Liver (tissue), 9 donors: ENCODE results near the gene ENPP1. TPM values are rescaled to one million over a fixed set of nuclear protein-coding genes. Genes with fewer than 3 reads are reported as not detected.

Experiments used
- DNase-seq: peaks from one replicate; pipeline ENCODE4 v3.0.0-alpha.2; 2017; ENCODE audit warnings: low spot score
- H3K27ac ChIP-seq, 2 donors: one replicate each; pipeline ENCODE4 v1.7.0; 2013; ENCODE audit warnings: inconsistent platforms in 2 of 2, low read length in 2 of 2, control low read depth in 1 of 2, low read depth in 1 of 2, mild to moderate bottlenecking in 1 of 2
- H3K27me3 ChIP-seq, 4 donors: one replicate each; pipeline versions ENCODE4 v1.6.1 to v1.7.0; 2013; ENCODE audit warnings: low read length in 3 of 4, inconsistent platforms in 1 of 4, mild to moderate bottlenecking in 1 of 4, moderate library complexity in 1 of 4; ENCODE audit not compliant: control insufficient read depth in 4 of 4, insufficient read depth in 4 of 4
- H3K36me3 ChIP-seq, 4 donors: one replicate each; pipeline versions ENCODE4 v1.6.1 to v1.7.0; 2013; ENCODE audit warnings: low read length in 3 of 4, mild to moderate bottlenecking in 3 of 4, low read depth in 1 of 4, moderate library complexity in 1 of 4; ENCODE audit not compliant: control insufficient read depth in 4 of 4, insufficient read depth in 3 of 4
- H3K4me1 ChIP-seq, 4 donors: one replicate each; pipeline versions ENCODE4 v1.6.1 to v1.7.0; 2013; ENCODE audit warnings: low read length in 3 of 4, mild to moderate bottlenecking in 3 of 4, moderate library complexity in 1 of 4; ENCODE audit not compliant: control insufficient read depth in 4 of 4, insufficient read depth in 4 of 4
- H3K4me3 ChIP-seq, 3 donors: one replicate each; pipeline versions ENCODE4 v1.6.1 to v1.7.0; 2013; ENCODE audit warnings: low read length in 3 of 3, control low read depth in 1 of 3, low read depth in 1 of 3, mild to moderate bottlenecking in 1 of 3
- H3K9ac ChIP-seq, 2 donors: one replicate each; pipeline ENCODE4 v1.7.0; 2013; ENCODE audit warnings: low read length in 2 of 2, mild to moderate bottlenecking in 2 of 2, moderate library complexity in 2 of 2, control low read depth in 1 of 2, low read depth in 1 of 2
- H3K9me3 ChIP-seq, 4 donors: one replicate each; pipeline versions ENCODE4 v1.6.1 to v1.7.0; 2013; ENCODE audit warnings: low read length in 3 of 4; ENCODE audit not compliant: control insufficient read depth in 4 of 4
- CTCF ChIP-seq: fragments of 150-350 bp; IDR thresholded peaks from 2 replicates; pipeline ENCODE4 v1.5.1; 2017; ENCODE audit warnings: improper control_type of control experiment, low read depth, low read length; ENCODE audit not compliant: missing input control
- EGR1 ChIP-seq, 2 donors: IDR thresholded peaks; 2 replicates each; pipeline ENCODE4 v1.6.1; 2016 to 2018; ENCODE audit warnings: antibody characterized with exemption in 2 of 2, low read depth in 2 of 2
- FOXA1 ChIP-seq: IDR thresholded peaks from 2 replicates; pipeline ENCODE4 v1.6.1; 2016; ENCODE audit warnings: antibody characterized with exemption
- FOXA2 ChIP-seq: IDR thresholded peaks from 2 replicates; pipeline ENCODE4 v1.6.1; 2016; ENCODE audit warnings: antibody characterized with exemption
- GABPA ChIP-seq, 2 donors: IDR thresholded peaks in 1 of 2; conservative IDR thresholded peaks in 1 of 2; 2 replicates each; pipeline ENCODE4 v1.6.1; 2016; ENCODE audit warnings: antibody characterized with exemption in 2 of 2, mild to moderate bottlenecking in 1 of 2, moderate library complexity in 1 of 2
- HNF4A ChIP-seq, 2 donors: conservative IDR thresholded peaks; 2 replicates each; pipeline ENCODE4 v1.6.1; 2016; ENCODE audit warnings: antibody characterized with exemption in 2 of 2, mild to moderate bottlenecking in 2 of 2
- HNF4G ChIP-seq: IDR thresholded peaks from 2 replicates; pipeline ENCODE4 v1.6.1; 2016; ENCODE audit warnings: antibody characterized with exemption
- MAX ChIP-seq: IDR thresholded peaks from 2 replicates; pipeline ENCODE4 v1.6.1; 2016; ENCODE audit warnings: antibody characterized with exemption
- NR2F2 ChIP-seq: IDR thresholded peaks from 2 replicates; pipeline ENCODE4 v1.6.1; 2016; ENCODE audit warnings: antibody characterized with exemption
- RAD21 ChIP-seq, 2 donors: IDR thresholded peaks; 2 replicates each; pipeline ENCODE4 v1.6.1; 2016; ENCODE audit warnings: antibody characterized with exemption in 2 of 2, mild to moderate bottlenecking in 2 of 2
- RXRA ChIP-seq, 2 donors: IDR thresholded peaks; 2 replicates each; pipeline ENCODE4 v1.6.1; 2017 to 2018; ENCODE audit warnings: antibody characterized with exemption in 2 of 2, mild to moderate bottlenecking in 1 of 2
- SP1 ChIP-seq: IDR thresholded peaks from 2 replicates; pipeline ENCODE4 v1.6.1; 2018; ENCODE audit warnings: antibody characterized with exemption, mild to moderate bottlenecking
- TAF1 ChIP-seq: conservative IDR thresholded peaks from 2 replicates; pipeline ENCODE4 v1.6.1; 2016; ENCODE audit warnings: antibody characterized with exemption, mild to moderate bottlenecking
- YY1 ChIP-seq: IDR thresholded peaks from 2 replicates; pipeline ENCODE4 v1.6.1; 2016; ENCODE audit warnings: antibody characterized with exemption, mild to moderate bottlenecking
- ZBTB33 ChIP-seq: IDR thresholded peaks from 2 replicates; pipeline ENCODE4 v1.6.1; 2016; ENCODE audit warnings: antibody characterized with exemption
- WGBS: extraction: QIAGEN DNeasy Blood & Tissue Kit; methylation state at CpG from one replicate; pipeline ENCODE4 v1.1.7; 2013; 5-methylcytosine and 5-hydroxymethylcytosine counted together
- polyA plus RNA-seq, 2 donors: library from polyadenylated mRNA; stranded (reverse) in 1 of 2; unstranded in 1 of 2; fragments of 200-250 nt in 1 of 2; fragments of >200 nt in 1 of 2; fragmentation: Nextera tagmentation in 1 of 2; extraction: Ambion mirVana in 1 of 2; gene quantifications; one replicate each; pipeline versions ENCODE4 v1.2.1 to v1.2.3, GENCODE V29; 2013 to 2015
- total RNA-seq, 2 donors: library from RNA; depleted of rRNA; stranded (reverse); fragments of >200 nt; gene quantifications; one replicate each; pipeline ENCODE4 v1.2.3, GENCODE V29; 2014
- TF ChIP-seq, protein P1 (sequence below): IDR thresholded peaks from 2 replicates; pipeline ENCODE4 v1.6.1; 2016; ENCODE audit warnings: antibody characterized with exemption
- TF ChIP-seq, protein P2 (sequence below): IDR thresholded peaks from 2 replicates; pipeline ENCODE4 v1.6.1; 2016; ENCODE audit warnings: antibody characterized with exemption, mild to moderate bottlenecking
- donor health status: healthy.
- donor health status: healthy.
- donor health status: healthy.
- donor health status: healthy.
- donor health status: healthy.

Gene ENPP1
- total and polyA plus RNA-seq, 4 donors: 9.5 to 53.1 (median 31.1) TPM

GRCh38 chr6:131868836-131869235 is 61.0 kb downstream of the ENPP1 start (continued):
- TF ChIP-seq CTCF (no peak), MAX (no peak), RXRA (IDR thresholded peaks at IDR 0.05) (no peak)

- TF ChIP-seq EGR1 (IDR thresholded peaks at IDR 0.05; ENCODE audit: low read depth in 2 of 2) (no peak), NR2F2 (no peak), CTCF (no peak), HNF4A (conservative IDR thresholded peaks at IDR 0.05) (no peak), YY1 (no peak), SP1 (no peak), ZBTB33 (no peak), RXRA (IDR thresholded peaks at IDR 0.05) (no peak), RAD21 (IDR thresholded peaks at IDR 0.05) (no peak), MAX (no peak), HNF4G (no peak), TAF1 (no peak), FOXA1 (no peak), GABPA (IDR thresholded peaks at IDR 0.05 in 1 of 2, conservative IDR thresholded peaks at IDR 0.05 in 1 of 2) (no peak), FOXA2 (no peak)
- TF ChIP-seq, protein P1, sequence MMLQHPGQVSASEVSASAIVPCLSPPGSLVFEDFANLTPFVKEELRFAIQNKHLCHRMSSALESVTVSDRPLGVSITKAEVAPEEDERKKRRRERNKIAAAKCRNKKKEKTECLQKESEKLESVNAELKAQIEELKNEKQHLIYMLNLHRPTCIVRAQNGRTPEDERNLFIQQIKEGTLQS: no peak
- TF ChIP-seq, protein P2, sequence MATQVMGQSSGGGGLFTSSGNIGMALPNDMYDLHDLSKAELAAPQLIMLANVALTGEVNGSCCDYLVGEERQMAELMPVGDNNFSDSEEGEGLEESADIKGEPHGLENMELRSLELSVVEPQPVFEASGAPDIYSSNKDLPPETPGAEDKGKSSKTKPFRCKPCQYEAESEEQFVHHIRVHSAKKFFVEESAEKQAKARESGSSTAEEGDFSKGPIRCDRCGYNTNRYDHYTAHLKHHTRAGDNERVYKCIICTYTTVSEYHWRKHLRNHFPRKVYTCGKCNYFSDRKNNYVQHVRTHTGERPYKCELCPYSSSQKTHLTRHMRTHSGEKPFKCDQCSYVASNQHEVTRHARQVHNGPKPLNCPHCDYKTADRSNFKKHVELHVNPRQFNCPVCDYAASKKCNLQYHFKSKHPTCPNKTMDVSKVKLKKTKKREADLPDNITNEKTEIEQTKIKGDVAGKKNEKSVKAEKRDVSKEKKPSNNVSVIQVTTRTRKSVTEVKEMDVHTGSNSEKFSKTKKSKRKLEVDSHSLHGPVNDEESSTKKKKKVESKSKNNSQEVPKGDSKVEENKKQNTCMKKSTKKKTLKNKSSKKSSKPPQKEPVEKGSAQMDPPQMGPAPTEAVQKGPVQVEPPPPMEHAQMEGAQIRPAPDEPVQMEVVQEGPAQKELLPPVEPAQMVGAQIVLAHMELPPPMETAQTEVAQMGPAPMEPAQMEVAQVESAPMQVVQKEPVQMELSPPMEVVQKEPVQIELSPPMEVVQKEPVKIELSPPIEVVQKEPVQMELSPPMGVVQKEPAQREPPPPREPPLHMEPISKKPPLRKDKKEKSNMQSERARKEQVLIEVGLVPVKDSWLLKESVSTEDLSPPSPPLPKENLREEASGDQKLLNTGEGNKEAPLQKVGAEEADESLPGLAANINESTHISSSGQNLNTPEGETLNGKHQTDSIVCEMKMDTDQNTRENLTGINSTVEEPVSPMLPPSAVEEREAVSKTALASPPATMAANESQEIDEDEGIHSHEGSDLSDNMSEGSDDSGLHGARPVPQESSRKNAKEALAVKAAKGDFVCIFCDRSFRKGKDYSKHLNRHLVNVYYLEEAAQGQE: no peak
- Histone ChIP-seq H3K4me3 (no peak overlapping the region), H3K27me3 (no peaks in the 10 kb centered on the region), H3K9ac (no peak overlapping the region), H3K9me3 (no peaks in the 10 kb centered on the region), H3K27ac (no peak overlapping the region), H3K36me3 (peaks cover 9 to 76% (median 51%) of the 10 kb centered on the region in 4 donors), H3K4me1 (no peaks in the 10 kb centered on the region)
- whole genome bisulfite sequencing: 56% methylated on average over 1 of the region's 1 CpG
- no peak for DNase-seq
These were observed 67.8 kb downstream of the ENPP1 start for GRCh38 chr6:131875647-131876046.
